ENCODE results near the gene TAGLN2. TPM values are rescaled to one million over a fixed set of nuclear protein-coding genes. Genes with fewer than 3 reads are reported as not detected.

TAGLN2 gene
- total RNA-seq, 2 donors from 2014 or later: 378 to 431 TPM

DNA sequence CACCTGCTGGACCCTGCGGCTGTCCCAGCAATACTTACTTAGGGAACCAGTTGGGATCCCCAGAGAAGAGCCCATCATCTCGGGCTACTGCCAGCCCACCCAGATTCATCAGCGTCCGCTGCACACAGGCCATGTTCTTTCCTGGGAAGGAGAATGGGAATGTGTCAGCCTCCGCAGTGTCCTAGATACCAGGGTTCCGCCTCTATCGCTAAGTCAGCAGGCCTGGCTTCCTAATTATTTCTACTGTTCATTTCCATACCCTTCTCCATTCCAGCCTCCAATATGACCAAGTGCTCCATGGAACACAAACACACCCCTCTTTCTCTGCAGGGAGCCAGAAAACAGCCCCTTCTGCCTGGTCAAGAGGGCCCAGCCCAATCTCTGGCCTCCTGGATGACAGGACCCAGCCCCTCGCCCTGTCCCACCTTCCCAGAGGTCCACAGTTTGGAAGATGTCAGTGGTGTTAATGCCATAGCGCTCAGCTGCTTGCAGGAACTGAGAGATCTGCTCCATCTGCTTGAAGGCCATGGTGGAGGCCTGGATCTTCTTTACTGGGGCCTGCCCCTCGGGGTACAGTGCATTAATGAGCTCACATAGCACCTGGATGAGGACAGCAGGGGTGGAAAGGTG is 6.0 kb downstream of the TAGLN2 start:
- no peaks in the 10 kb centered on the region for H3K9me3 Mint-ChIP-seq
- peaks cover 67% of the 10 kb centered on the region for H3K4me1 Mint-ChIP-seq (ENCODE audit: low read depth)
- no peak overlapping the region for H3K4me3 Mint-ChIP-seq
- DNase-seq: no peak
- peaks cover 16 to 48% of the 10 kb centered on the region in 2 donors for H3K36me3 Mint-ChIP-seq (ENCODE audit: insufficient read depth in 2 of 2)
- no peaks in the 10 kb centered on the region for H3K27me3 Mint-ChIP-seq (ENCODE audit: low read depth)
- no peak overlapping the region for H3K27ac Mint-ChIP-seq
- no peak for ATAC-seq (replicated peaks in 1 of 2)

DNA sequence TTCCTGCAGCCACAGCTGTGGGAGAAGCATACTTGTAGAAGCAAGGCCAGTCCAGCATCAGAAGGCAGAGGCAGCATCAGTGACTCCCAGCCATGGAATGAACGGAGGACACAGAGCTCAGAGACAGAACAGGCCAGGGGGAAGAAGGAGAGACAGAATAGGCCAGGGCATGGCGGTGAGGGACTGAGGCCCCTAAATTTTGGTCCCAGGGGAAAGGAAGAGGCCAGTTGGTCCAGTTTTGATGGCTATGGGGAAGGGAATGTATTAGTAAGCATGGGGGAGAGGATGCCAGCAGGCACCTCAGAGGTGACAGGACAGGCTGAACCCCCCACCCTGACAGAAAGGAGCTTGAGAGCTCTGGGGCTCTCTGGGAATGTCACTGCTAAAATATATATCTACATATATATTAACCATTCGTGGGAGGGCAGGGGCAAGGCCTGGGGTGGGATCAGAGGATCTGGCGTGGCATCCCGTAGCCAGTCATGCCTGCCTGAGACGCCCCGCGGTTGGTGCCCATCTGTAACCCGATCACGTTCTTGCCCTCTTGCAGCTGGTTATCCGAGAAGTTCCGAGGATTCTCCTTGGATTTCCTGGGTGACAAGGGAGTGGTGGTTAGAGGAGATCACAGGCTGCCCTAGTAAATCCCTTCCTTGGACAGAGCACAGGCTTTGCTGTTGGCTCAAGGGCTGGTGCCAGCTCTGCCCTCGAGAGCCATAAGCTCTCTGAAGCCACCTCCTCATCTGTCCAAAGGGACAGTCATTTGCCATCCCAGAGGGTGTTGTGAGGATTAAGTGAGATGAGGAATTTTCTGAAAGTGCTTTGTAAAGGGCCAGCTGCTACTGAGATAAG is 6.7 kb downstream of the TAGLN2 start:
- Mint-ChIP-seq H3K27me3 (ENCODE audit: low read depth) (no peaks in the 10 kb centered on the region), H3K27ac (peak overlapping the region; percentile 16), H3K4me3 (peak overlapping the region in 1 of 2 donors; percentile 22), H3K36me3 (ENCODE audit: insufficient read depth in 2 of 2) (peaks cover 13 to 42% of the 10 kb centered on the region in 2 donors), H3K4me1 (ENCODE audit: low read depth) (peaks cover 69% of the 10 kb centered on the region), H3K9me3 (no peaks in the 10 kb centered on the region)
- DNase-seq: no peak
- no peak for ATAC-seq (replicated peaks in 1 of 2)

DNA sequence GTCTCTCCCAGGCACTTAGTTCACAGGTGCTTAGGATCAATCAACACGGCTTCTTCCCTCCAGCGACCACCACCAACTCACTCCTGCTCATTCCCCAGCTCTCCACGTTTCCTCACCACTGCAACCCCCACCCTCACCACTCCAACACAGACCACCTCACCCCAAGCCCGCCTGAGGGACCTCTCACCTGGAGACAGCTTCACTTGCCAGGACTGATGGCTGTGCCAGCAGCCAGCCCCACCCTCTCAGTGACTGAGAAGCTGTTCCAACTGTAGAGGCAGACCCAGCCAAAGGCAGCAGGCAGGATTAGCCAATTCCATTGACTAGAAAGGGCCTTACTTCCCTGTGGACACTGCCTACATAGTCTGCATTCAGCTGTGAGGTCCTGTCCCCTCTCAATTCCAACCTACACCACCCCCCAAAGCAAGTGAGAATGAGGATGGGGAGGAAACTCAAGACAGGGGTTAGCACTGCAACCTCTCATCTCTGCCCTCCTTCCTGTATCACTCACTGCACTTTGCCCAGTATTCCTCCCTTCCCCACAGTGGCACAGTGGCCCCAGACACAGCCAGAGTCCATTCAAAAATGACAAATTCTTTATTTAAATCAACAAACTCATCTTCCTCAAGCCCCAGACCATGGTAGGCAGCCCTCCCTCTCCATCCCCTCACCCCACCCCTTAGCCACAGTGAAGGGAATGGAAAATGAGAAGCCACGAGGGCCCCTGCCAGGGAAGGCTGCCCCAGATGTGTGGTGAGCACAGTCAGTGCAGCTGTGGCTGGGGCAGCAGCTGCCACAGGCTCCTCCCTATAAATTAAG is 7.6 kb downstream of the TAGLN2 start:
- peaks cover 68% of the 10 kb centered on the region for H3K4me1 Mint-ChIP-seq (ENCODE audit: low read depth)
- no peak for ATAC-seq (replicated peaks in 1 of 2)
- no peaks in the 10 kb centered on the region for H3K27me3 Mint-ChIP-seq (ENCODE audit: low read depth)
- H3K27ac Mint-ChIP-seq: peak overlapping the region; percentile 30
- peak overlapping the region in 1 of 2 donors; percentile 22 for H3K4me3 Mint-ChIP-seq
- no peak for DNase-seq
- H3K36me3 Mint-ChIP-seq (ENCODE audit: insufficient read depth in 2 of 2): peaks cover 13 to 39% of the 10 kb centered on the region in 2 donors
- no peaks in the 10 kb centered on the region for H3K9me3 Mint-ChIP-seq

GRCh38 chr1:159916242-159917051 is 8.9 kb downstream of the TAGLN2 start:
- Mint-ChIP-seq H3K27me3 (ENCODE audit: low read depth) (no peaks in the 10 kb centered on the region), H3K9me3 (no peaks in the 10 kb centered on the region), H3K4me1 (ENCODE audit: low read depth) (peaks cover 68% of the 10 kb centered on the region), H3K4me3 (no peak overlapping the region), H3K36me3 (ENCODE audit: insufficient read depth in 2 of 2) (peaks cover 13 to 35% of the 10 kb centered on the region in 2 donors), H3K27ac (no peak overlapping the region)
- DNase-seq: no peak
- no peak for ATAC-seq (replicated peaks in 1 of 2)

DNA sequence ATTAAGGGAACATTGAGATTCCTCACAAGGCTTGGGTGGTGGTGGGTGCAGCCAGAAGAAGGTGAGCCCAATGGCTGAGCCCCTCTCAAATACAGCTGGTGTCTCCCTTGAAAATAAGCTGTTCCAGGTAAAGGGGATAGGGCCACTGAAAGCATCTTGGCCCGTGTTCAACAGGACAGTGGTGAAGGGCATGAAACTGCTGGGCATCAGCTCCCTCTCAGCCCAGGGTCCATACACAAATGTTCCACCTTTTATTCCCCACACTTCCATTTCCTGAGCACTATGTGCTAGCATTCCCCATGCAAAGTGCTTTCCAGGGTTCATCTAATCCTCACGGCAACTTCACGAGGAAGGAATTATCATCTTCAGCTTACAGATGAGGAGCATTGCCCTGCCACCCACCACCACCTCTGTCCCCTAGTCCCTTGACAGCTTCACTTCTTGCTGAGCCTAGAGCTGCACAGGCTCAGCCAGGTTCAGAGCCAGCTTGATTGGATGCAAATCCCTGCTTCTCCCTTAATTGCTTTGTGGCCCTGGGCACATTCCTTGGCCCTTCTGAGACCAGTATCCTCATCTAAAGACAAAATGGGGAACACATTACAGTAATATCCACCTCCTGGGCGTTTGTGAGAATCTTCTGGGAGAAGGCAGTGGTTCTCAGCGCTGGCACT is 9.6 kb downstream of the TAGLN2 start:
- Mint-ChIP-seq H3K4me3 (no peak overlapping the region), H3K27me3 (ENCODE audit: low read depth) (no peaks in the 10 kb centered on the region), H3K4me1 (ENCODE audit: low read depth) (peaks cover 68% of the 10 kb centered on the region), H3K36me3 (ENCODE audit: insufficient read depth in 2 of 2) (peaks cover 10 to 28% of the 10 kb centered on the region in 2 donors), H3K27ac (no peak overlapping the region), H3K9me3 (no peaks in the 10 kb centered on the region)
- DNase-seq (no peak), ATAC-seq (replicated peaks in 1 of 2) (no peak)

DNA sequence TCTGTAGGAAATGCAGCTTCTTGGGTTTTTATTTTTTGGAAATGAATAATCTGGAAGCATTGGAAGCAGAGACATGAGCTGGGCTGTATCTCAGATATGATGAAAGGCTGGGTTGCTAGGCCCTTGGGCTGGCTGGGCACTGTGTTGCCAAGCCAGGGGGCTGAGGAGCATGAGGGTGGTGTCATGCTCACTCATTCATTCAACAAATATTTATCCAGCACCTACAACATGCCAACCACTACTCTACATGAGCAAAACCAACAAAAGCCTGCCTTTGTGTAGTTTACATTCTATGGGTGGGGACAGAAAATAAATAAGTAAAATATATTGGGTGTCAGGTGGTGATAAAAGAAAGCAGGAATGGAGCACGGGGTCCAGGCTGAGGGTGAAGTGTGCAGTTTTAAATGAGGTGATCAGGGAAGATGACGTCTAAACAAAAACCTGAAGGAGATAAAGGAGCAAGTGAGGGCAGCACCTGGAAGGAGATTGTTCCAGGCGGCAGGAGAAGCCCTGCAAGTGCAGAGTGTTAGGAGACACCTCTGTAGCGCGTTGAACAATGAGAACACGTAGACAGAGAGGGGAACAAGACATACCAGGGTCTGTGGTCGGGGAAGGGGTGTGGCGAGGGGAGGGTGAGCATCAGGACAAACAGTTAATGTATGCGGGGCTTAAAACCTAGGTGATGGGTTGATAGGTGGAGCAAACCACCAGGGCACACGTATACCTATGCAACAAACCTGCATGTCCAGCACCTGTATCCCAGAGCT is 10.9 kb downstream of the TAGLN2 start:
- no peak for DNase-seq
- Mint-ChIP-seq H3K27ac (no peak overlapping the region), H3K36me3 (ENCODE audit: insufficient read depth in 2 of 2) (peaks cover 10 to 18% of the 10 kb centered on the region in 2 donors), H3K4me3 (no peak overlapping the region), H3K9me3 (no peaks in the 10 kb centered on the region), H3K4me1 (ENCODE audit: low read depth) (peaks cover 66% of the 10 kb centered on the region), H3K27me3 (ENCODE audit: low read depth) (no peaks in the 10 kb centered on the region)
- no peak for ATAC-seq (replicated peaks in 1 of 2)

DNA sequence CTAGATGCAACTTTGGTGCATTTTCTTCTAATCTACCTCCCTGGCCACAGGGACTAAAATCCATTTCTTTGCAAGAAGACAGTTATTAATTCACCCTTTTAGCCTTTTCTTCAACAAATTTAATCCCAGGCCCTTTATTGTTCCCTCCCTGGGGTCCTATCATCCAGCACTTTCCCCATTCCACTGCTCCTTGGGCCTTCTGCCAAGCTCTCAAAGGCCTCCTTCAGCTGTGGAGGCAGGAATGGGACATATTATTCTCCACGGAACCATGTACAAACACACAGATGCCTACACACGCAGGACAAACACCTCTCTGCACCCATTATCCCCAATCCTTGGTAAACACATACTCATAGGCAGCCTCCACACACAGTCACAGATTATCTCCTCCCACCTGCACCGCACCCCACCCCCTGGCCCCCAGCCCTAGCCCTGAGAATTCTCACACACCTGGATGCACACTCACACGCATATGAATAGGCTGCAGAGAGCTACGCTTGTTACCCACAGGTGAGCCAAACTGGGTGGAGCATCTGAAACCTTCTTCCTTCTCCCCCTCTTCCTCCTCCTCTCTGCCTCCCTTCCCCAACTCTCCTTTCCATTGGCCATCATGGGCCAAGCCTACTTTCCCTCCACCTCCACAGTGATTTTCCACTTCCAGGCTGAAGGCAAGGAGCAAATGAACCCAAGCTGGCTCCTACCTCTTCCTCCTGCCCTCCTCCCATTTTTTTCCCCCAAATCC is 11.7 kb downstream of the TAGLN2 start:
- H3K9me3 Mint-ChIP-seq: no peaks in the 10 kb centered on the region
- DNase-seq: no peak
- no peaks in the 10 kb centered on the region for H3K27me3 Mint-ChIP-seq (ENCODE audit: low read depth)
- no peak for ATAC-seq (replicated peaks in 1 of 2)
- no peak overlapping the region for H3K4me3 Mint-ChIP-seq
- H3K36me3 Mint-ChIP-seq (ENCODE audit: insufficient read depth in 2 of 2): peaks cover 10 to 14% of the 10 kb centered on the region in 2 donors
- H3K27ac Mint-ChIP-seq: peak overlapping the region; percentile 69
- H3K4me1 Mint-ChIP-seq (ENCODE audit: low read depth): peaks cover 60% of the 10 kb centered on the region

GRCh38 chr1:159911326-159912070 is 13.8 kb downstream of the TAGLN2 start:
- DNase-seq: peak; percentile 28 to 37
- peak overlapping the region; percentile 67 to 74 for H3K4me3 Mint-ChIP-seq
- peaks cover 2 to 6% of the 10 kb centered on the region in 2 donors for H3K36me3 Mint-ChIP-seq (ENCODE audit: insufficient read depth in 2 of 2)
- peak overlapping the region; percentile 89 for H3K27ac Mint-ChIP-seq
- no peaks in the 10 kb centered on the region for H3K9me3 Mint-ChIP-seq
- ATAC-seq (replicated peaks in 1 of 2): peak in 1 of 2 donors; percentile 18
- peaks cover 45% of the 10 kb centered on the region for H3K4me1 Mint-ChIP-seq (ENCODE audit: low read depth)
- no peaks in the 10 kb centered on the region for H3K27me3 Mint-ChIP-seq (ENCODE audit: low read depth)

GRCh38 chr1:159908031-159908940 is 17.0 kb downstream of the TAGLN2 start:
- Mint-ChIP-seq H3K27me3 (ENCODE audit: low read depth) (no peaks in the 10 kb centered on the region), H3K4me1 (ENCODE audit: low read depth) (peaks cover 36% of the 10 kb centered on the region), H3K36me3 (ENCODE audit: insufficient read depth in 2 of 2) (peaks cover 0 to 2% of the 10 kb centered on the region in 2 donors), H3K27ac (peak overlapping the region; percentile 18), H3K9me3 (no peaks in the 10 kb centered on the region), H3K4me3 (no peak overlapping the region)
- no peak for DNase-seq
- ATAC-seq (replicated peaks in 1 of 2): no peak

GRCh38 chr1:159906960-159907359 is 18.3 kb downstream of the TAGLN2 start:
- peaks cover 24% of the 10 kb centered on the region for H3K4me1 Mint-ChIP-seq (ENCODE audit: low read depth)
- DNase-seq: no peak
- no peaks in the 10 kb centered on the region for H3K9me3 Mint-ChIP-seq
- no peak overlapping the region for H3K4me3 Mint-ChIP-seq
- no peaks in the 10 kb centered on the region for H3K27me3 Mint-ChIP-seq (ENCODE audit: low read depth)
- H3K27ac Mint-ChIP-seq: peak overlapping the region; percentile 67
- no peaks in the 10 kb centered on the region for H3K36me3 Mint-ChIP-seq (ENCODE audit: insufficient read depth in 2 of 2)
- no peak for ATAC-seq (replicated peaks in 1 of 2)

Data from activated T-cell treated with anti-CD3 and anti-CD28 coated beads, Interleukin-2, amount 50 U/mL, for 72 hours (primary cell).